RKO (cell line): ENCODE data around the gene NUDCD3.
A peak's percentile ranks its signal among the peaks of the same experiment; 100 is the strongest.
"Not testable (repeated sequence)": the region's sequence is repeated elsewhere in the genome, so short reads cannot be mapped to it uniquely, and the experiment has no call there.

Source experiments
- DNase-seq: peaks from one replicate; pipeline ENCODE4 v3.0.0-alpha.2; 2016; ENCODE audit warnings: low spot score

Gene NUDCD3

DNA sequence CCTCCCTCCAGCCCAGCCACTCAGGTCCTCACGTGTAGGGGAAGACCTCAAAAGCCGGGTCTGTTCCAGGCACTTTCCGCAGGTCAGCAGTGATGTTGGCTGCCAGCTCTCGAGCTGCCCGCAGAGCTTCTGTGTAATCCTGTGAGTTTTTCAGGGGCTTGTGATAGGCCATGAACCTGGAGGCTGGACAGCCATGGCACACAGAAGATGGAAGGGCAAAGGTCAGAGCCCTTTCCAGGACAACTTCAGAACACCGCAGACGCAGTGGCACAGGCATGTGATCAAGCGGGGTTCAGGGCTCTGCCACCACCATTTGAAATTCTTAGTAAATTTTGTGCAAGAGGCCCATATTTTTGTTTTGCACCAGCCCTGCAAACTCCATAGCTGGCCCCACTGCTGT lies 26.7 kb upstream of the NUDCD3 start:
- DNase-seq, result no peak

DNA sequence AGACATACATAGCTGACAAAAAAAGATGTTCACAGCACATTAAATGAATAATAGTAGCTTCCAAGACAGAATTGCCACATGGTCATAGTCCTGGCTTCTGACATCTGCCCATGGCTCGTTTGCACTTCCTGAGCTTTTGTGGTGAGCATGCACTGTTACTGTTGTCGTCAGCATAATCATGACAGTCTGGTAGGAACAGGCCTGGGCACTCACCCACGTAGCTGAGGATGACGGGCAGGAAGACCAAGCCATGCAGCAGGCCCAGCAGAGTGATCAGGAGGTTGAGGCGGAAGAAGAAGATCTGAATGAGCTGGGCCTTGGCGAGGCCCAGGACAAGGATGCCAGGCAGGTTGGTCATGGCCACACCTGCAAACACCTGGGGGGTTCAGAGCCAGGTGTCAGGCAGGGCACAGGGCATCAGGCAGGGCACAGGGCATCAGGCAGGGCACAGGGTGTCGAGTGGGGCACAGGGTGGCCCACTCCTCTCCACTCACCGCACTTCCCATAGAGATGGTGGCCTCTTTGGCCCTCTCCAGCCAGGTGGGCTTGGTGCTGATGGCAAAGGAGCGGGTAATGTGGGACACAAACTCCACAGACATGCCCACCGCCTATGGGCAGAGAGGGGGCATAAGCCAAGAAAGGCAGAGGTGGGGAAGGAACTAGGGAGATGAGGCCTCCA lies 25.3 kb upstream of the NUDCD3 start:
- DNase-seq, result no peak

DNA sequence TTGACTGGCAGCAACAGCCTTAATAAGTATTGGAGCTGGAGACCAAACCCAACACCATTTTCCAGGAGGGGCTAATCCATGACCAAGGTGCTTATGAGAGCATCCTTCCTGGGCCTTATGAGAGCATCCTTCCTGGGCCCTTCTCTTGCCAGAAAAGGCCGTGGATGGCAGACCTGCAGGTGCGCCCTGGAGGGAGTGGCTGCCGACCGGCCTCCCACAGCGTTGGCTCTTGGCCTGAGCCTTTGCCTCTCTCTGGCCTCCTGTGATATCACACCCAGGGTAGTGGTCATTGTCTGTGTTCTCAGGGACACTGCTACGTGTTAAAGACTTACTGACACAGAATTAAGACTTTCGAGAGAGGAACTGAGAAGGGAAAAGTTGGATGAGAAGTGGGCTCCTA lies 22.3 kb upstream of the NUDCD3 start:
- DNase-seq, result no peak

DNA sequence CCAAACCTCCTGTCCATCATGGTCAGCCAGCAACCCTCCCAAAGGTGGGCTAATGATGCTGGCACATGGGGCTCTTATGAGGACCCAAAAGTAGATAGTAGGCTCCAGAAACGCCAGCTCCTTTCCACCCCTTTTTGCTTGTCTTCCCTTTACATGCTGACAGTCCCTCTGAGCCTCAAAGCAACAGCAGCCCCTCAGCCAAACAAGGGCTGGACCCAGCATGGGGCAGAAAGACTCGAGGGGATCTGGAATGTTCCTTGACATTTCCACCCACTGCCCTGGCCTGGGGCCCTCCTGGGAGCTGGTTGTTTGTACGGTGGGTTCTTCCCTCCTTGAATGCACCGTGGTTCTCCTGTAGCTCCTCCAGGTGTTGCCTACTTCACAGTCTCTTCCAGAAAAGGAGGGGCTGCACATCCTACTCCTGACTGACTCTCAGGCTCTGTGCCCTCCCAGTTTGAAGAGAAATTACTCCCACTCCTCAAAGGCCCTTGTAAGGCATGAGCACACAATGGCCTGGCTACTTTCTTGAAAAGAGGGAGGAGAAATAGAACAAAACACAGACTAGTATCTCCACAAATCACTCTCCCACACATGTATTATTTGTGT lies 21.5 kb upstream of the NUDCD3 start:
- DNase-seq, result no peak

DNA sequence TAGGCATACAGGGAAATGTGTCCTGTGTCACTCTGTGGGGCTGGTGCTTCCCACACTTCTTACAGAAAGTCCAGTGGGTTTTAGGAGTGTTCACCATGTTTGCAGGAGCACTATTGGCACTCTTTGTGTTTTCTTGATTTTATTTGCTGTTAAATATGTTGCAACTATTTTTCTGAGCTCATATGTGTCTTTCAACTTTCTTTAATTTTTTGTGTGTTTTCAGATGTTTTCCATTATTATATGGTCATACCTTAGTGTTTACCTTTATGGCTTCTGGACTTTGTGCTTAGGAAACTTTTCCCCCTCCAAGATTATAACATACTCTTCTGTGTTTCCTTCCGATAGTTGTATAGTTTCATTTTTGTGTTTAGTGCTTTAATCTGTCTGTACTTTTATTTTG lies 20.8 kb upstream of the NUDCD3 start:
- no peak for DNase-seq

DNA sequence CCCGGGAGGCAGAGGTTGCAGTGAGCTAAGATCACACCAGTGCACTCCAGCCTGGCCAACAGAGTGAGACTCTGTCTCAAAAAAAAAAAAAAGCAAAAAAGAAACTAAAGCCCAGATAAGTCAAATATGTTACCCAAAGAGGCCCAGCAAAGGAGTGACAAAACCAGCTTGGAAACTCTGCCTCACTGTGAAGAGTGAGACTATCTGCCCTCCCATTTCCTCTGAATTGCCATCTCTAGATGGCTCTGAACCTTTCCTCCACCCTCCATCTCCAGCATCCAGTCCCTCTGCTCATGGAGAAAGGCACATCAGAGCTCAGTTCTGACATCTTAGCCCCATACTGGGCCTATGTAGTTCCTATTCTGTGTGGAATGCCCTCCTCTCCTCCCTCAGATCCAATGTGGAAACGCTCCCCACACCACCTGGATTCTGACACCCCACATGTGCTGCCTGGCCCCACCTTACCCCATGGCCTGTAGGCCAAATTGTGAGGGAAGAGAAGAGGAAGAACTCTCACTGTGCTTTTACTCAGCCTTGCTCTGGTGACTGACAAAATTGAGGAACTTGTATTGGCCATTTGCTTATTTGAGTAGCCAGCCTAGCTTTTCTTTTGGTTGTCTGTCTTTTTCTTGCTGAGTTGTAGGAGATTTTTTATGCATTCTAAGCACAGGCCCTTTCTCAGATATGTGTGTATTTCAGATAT lies 18.0 kb upstream of the NUDCD3 start:
- DNase-seq, result no peak

DNA sequence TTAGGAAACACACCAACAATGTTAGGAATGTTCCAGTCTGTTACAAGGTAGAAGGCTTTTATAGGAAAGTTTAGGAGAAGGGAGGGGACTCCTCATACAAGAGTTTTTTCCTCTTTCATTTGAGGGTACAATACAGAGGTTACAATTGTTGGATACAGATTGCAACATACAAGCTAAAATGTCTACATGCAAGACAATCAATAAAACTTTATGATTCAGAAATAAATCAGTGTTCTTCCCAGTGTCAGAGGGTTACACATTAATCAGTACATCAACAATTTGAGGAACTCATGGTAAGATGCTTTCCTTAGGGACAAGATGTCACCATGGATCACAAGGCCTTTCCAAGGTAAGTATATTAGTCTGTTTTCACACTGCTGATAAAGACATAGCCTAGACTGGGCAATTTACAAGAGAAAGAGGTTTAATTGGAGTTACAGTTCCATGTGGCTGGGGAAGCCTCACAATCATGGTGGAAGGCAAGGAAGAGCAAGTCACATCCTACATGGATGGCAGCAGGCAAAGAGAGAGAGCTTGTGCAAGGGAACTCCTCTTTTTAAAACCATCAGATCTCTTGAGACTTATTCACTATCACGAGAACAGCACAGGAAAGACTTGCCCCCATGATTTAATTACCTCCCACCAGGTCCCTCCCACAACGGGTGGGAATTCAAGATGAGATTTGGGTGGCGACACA lies 16.3 kb upstream of the NUDCD3 start:
- not testable (repeated sequence) for DNase-seq

DNA sequence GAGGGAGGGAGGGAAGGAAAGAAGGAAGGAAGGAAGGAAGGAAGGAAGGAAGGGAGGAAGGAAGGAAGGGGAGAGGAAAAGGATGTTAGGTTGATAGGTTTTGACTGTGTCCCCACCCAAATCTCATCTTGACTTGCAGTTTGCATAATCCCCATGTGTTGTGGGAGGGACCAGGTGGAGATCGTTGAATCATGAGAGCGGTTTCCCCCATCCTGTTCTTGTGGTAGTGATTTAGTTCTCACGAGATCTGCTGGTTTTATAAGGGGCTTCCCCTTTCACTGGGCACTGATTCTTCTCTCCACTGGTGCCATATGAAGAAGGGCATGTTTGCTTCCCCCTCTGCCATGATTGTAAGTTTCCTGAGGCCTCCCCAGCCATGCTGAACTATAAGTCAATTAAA lies 15.1 kb upstream of the NUDCD3 start:
- DNase-seq, result no peak

DNA sequence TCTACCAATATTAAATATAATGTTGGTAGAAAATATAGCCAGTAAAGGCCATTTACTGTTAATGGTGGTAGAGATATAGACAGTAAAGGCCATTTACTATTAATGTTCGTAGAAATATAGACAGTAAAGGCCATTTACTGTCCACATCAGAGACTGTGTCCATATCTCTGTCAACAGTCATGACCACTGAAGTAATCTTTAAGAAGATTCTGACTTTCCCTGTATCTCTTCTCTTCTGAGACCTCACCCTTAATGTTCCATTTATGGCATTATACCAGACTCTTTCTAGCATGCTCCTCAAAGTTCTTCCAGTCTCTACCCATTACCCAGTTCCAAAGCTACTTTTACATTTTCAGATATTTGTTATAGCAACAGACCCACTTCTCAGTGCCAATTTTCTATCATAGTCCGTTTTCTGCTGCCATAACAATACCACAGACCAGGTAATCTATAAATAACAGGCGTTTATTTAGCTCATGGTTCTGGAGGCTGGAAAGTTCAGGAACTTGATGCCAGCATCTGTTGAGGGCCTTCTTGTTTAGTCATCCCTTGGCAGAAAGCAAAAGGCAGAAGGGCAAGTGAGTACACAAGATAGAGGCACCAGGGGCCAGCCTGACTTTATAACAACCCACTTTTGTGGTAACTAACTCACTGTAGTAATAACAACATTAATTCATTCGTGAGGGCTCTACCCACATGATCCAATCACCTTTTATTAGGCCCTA lies 7.9 kb upstream of the NUDCD3 start:
- no peak for DNase-seq

DNA sequence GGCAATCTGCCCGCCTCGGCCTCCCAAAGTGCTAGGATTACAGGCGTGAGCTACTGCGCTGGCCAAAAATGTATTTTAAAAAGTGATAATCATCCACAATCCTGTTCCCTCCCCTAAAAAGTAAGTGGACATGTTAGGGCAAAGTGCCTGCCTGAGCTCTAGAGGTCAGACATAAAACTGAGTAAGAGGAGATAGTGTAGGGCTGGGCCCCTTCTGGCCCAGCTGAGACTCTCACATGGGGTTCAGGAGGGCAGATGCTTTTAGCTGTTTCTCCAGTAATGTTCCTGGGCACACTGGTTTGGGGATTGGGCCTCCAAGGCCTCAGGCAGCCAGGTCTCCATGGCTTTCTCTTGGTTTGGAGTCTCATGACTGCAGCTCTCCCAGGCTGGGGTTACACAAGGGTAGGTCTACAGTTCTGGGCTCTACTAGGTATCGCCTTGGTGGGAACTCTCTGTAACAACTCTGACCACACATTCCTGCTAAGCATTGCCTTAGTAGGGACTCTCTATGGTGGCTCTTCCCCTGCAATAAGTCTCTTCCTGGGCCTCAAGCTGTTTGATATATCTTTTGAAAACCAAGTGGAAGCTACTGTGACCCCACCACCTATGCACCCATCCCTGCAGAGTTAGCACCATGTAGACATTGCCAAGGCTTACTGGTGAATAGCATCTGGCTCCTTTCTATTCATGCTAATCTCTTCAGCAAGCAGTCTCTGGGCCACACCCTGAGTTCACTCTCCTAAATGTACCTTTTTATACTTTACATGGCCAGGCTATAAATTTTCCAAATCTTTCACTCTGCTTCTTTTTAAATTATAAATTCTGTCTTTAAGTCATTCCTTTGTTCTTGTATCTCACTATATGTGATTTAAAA lies 6.9 kb upstream of the NUDCD3 start:
- DNase-seq, result no peak

DNA sequence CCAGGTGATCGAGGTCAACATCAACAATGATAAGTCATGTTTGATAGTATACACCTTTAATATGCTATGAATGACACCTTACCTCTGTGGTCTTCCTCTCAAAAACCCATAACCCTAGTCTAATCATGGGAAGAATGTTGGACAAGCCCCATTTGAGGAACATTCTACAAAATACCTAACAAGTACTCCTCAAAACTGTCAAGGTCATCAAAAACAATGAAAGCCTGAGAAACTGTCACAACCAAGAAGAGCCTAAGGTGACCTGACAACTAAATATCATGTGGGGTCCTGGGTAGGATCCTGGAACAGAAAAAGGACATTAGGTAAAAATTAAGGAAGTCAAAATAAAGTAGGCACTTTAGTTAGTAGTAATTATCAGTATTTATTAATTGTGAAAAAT lies 5.9 kb upstream of the NUDCD3 start:
- DNase-seq, result no peak

DNA sequence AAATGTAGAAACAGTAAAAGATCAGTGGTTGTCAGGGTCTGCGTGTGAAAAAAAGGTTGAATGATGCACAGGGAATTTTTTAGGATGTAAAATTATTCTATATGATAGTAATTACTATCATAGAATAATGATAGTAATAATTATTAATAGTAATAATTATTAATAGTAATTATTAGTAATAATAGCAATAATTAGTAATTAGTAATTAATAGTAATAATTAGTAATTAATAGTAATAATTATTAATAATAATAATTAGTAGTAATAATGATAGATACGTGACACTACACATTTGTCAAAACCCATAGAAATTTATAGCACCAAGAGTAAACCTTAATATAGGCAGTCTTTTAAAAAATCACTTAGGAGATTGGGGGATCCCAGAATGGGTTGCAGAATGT lies 4.5 kb upstream of the NUDCD3 start:
- no peak for DNase-seq

DNA sequence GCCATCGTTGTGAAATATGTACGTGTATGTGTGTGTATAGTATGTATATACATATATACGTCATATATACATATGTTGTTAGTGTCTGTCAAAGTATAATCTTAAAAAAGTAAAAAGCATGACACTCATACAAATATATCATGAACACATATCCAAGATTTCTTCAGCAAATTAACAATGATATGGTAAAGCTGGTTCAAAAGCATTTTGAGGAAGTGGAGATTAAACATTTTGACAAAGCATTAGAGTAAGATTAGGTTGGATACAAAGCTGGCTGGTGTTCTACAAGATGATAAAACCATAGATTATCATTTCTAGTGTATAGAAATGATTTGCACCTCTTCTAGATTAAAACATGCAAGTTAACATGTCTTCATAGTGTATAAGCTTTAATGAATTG lies 771 bp upstream of the NUDCD3 start:
- DNase-seq, result no peak

DNA sequence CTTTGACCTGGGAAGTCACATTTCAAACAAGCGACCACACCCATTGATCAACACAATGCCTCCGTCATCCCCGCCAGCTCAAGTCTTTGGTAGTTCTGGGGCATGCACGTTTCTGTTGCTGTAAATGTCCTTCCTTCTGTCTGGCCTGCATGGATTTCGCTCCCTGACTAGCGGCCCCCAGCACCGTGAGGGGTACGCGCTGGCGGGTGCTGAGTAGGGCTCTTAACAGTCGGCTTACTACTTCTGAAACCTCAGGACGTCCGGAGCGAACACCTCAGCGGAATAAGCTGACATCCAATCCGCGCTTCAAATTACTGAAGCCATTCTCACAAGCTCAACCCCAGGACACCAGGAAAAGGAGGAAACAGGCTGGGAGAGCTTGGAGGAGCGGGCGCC lies 505 bp downstream of the NUDCD3 start:
- DNase-seq, result peak; percentile 67

DNA sequence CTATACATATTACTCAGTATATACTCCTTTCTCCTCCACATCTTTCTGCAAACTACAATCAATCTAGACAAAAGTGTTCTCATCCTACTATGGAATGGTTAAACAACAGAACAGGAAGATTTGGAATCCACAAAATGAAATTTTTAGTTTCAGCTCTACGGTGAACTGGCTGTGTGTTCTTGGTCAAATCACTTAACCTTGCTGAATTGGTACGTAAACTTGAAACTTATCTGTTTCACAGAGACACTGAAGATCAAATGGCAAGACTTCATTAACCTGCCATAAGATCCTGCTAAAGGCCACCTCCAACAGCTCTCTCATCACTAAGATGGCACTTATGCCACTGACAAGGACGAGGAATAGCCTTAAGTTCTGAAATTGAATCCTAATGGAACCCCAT lies 1.5 kb downstream of the NUDCD3 start:
- DNase-seq, result no peak

DNA sequence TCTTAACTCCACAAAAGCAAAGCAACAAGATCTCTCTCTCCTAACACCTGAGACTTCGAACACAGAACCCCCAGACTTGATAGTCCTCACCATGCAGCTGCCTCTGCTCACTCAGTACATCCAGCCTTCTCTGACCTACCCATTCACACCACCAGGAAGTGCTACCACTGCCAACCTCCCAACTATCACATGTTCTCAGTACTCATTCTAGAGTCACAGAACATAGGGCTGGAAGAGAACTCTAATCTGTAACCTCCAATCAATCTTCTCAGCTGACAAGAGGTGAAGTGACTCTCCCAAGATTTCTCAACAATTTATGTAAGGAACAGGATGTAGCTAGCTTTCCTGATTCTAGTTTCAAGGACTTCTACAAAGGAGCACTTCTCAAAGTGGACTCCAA lies 3.8 kb downstream of the NUDCD3 start:
- peak; percentile 76 for DNase-seq

DNA sequence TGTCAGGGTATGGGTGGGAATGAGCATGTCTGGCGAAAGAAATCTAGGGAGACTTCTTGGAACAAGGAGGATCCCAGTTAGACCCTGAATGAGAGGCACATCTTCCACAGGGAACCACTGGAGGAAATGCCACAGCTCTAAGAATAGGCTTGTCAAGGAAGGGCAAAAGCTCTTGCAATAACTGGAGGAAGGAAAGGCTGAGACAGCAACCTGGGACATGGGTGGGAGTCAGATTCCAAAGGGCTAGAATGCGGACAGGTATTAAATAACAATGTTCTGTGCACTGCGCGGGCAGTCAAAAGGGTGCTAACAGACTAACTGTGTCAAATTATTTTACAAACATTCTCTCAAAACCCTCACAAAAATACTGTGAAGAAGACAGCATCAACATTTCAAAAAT lies 4.5 kb downstream of the NUDCD3 start:
- DNase-seq, result no peak

DNA sequence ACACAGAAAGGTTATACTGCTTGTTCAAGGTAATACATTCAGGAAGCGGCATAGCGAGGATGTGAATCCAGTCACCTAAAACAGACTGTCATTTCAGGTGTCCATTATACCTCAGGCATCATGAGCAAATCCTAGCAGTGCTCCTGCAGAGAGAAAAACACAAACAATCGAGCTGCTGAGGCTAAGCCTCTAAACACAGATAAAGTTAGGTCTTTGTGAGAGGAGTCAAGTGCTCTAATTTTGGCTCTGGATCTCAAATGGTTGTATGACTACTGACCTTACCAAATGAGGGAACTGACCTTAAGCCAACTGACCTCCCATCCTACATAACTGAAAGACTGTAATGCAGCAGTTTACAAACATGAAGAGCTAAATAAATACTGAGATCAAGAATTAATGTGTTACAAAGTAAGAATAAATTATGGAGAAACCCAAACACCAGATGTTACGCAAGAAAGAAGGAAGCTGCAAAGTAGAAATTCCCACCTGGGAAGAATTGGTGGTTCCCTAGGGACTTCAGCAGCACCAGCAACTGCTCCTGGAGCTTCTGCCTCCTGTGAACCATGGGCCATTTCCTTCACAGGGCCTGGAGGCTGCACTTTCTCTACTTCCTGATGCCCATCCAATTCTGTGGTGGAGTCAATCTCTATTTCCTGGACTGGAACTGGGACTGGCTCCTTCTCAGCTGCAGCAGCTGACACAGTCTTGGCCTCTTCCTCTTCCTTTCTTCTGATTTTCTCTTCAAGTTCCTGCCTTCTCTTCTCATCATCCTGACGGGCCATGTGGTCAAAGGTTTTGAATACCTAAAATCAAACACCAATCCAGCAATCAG lies 5.8 kb downstream of the NUDCD3 start:
- DNase-seq, result no peak

DNA sequence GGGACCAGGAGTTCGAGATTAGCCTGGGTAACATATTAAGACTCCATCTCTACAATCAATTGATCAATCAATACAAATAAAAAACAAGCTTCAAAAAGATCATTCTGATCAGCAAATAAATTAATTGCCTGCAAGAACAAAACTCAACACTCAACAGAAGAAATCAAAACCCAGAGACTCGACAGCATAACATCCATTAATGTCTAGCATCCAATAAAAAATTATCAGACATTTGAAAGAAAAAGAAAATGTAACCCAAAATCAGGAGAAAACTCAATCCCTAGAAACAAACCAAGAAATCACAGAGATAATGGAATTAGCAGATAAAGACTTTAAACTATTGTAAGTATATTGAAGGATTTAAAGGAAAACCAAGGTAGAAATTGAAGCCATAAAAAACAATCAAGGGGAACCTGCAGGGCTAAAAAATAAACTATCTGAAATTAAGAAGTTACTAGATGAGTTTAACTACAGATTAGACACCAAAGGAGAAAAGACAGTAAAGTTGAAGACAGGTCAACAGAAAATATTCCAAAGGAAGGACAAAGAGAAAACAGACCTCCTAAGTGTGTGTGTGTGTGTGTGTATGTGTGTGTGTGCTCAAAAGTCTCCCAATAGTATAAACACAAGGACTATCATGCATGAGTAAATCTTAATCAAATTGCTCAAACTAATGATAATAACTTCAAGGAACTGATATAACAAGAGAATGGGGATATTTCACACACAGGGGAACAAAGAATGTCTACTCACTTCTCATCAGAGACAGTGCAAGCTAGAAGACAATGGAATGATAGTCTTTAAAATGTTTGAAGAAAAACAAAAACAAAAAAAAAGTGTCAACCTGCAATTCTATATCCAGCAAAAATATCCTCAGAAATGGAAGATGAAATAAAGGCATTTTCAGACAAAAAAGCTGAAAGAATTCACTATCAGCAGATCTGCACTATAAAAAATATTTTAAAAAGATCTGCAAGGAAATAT lies 7.7 kb downstream of the NUDCD3 start:
- no peak for DNase-seq
